Endothelial cell of umbilical vein (primary cell): ENCODE measurements around the gene RASGEF1C. TPM values are rescaled to one million over a fixed set of nuclear protein-coding genes. Genes with fewer than 3 reads are reported as not detected.

ENCODE experiments used
- BruUV-seq: library from RNA; stranded (reverse); fragments of 400-500 nt; replicated peaks from 2 replicates; lab custom pipeline; 2021; lab: Mats Ljungman, UMichigan
- CTCF ChIA-PET: fragments of 300-600, 350-600 bp; sonication (Branson Sonifier 250); formaldehyde crosslinking; loops from one replicate; lab custom pipeline; 2021; ENCODE audit warnings: antibody characterized with exemption, inconsistent platforms; lab: Charles Lee
- POLR2A ChIA-PET: fragments of 300-600, 350-600 bp; sonication (Branson Sonifier 250); formaldehyde crosslinking; loops from one replicate; lab custom pipeline; 2021; ENCODE audit warnings: antibody characterized with exemption, inconsistent platforms; lab: Charles Lee
- DNase-seq: peaks from one replicate; pipeline ENCODE4 v3.0.0-alpha.2; 2011; ENCODE audit warnings: low read depth, low spot score
- FAIRE-seq: peaks from 2 replicates; lab custom pipeline; 2011; peaks lifted over from hg19 to GRCh38; lab: Jason Lieb, UNC
- H2AFZ ChIP-seq: 2 replicates; pipeline ENCODE4 v1.6.0; 2012; ENCODE audit warnings: low read depth, low read length, control low read depth, inconsistent platforms
- H3K27ac ChIP-seq: 2 replicates; pipeline ENCODE4 v1.5.1; 2011; ENCODE audit warnings: low read depth, mild to moderate bottlenecking, control low read depth, low read length, moderate library complexity; ENCODE audit not compliant: insufficient read depth
- H3K27me3 ChIP-seq, 2 experiments: 2 replicates each; pipeline versions ENCODE4 v1.6.0 to v1.6.1; 2011; ENCODE audit warnings: low read length in 2 of 2, mixed read lengths in 1 of 2; ENCODE audit not compliant: control insufficient read depth in 2 of 2, insufficient read depth in 2 of 2
- H3K36me3 ChIP-seq, 2 experiments: 2 replicates in 1 of 2; 3 replicates in 1 of 2; pipeline ENCODE4 v1.5.1; 2011; ENCODE audit warnings: low read length in 2 of 2, mild to moderate bottlenecking in 1 of 2, moderate library complexity in 1 of 2; ENCODE audit not compliant: control insufficient read depth in 2 of 2, insufficient read depth in 2 of 2; ENCODE audit errors: extremely low read depth in 1 of 2
- H3K4me1 ChIP-seq: 3 replicates; pipeline ENCODE4 v1.5.1; 2011; ENCODE audit warnings: mild to moderate bottlenecking, low read length; ENCODE audit not compliant: control insufficient read depth, insufficient read depth; ENCODE audit errors: extremely low read depth
- H3K4me2 ChIP-seq: 2 replicates; pipeline ENCODE4 v1.6.1; 2011; ENCODE audit warnings: low read length, control low read depth, mixed read lengths; ENCODE audit not compliant: insufficient read depth
- H3K4me3 ChIP-seq, 3 experiments: fragments of 200-600 bp in 1 of 3; sonication (generic), shearing (Covaris generic) in 1 of 3; replicated peaks in 1 of 3; 2 replicates each; pipeline ENCODE4 v1.5.1; 2011 to 2016; ENCODE audit warnings: control low read depth in 3 of 3, low read length in 3 of 3, mild to moderate bottlenecking in 2 of 3, inconsistent platforms in 1 of 3, low read depth in 1 of 3, moderate library complexity in 1 of 3; ENCODE audit not compliant: insufficient read depth in 1 of 3
- H3K79me2 ChIP-seq: 2 replicates; pipeline ENCODE4 v1.6.0; 2012; ENCODE audit warnings: low read length, inconsistent platforms; ENCODE audit not compliant: control insufficient read depth, insufficient read depth
- H3K9ac ChIP-seq: replicated peaks from 2 replicates; pipeline ENCODE3; 2011; ENCODE audit warnings: low read length, control low read depth; ENCODE audit not compliant: insufficient read depth; ENCODE audit errors: extremely low read depth
- H3K9me1 ChIP-seq: replicated peaks from 3 replicates; pipeline ENCODE4 v1.6.0; 2011; ENCODE audit warnings: mild to moderate bottlenecking, low read length; ENCODE audit not compliant: control insufficient read depth, insufficient read depth; ENCODE audit errors: extremely low read depth
- H3K9me3 ChIP-seq: replicated peaks from 2 replicates; pipeline ENCODE4 v1.5.1; 2012; ENCODE audit warnings: low read length, inconsistent platforms; ENCODE audit not compliant: control insufficient read depth, insufficient read depth
- H4K20me1 ChIP-seq: replicated peaks from 2 replicates; pipeline ENCODE3; 2011; ENCODE audit warnings: mild to moderate bottlenecking, low read length; ENCODE audit not compliant: control insufficient read depth, insufficient read depth; ENCODE audit errors: extremely low read depth
- EZH2 ChIP-seq: IDR thresholded peaks from 2 replicates; pipeline ENCODE4 v1.6.1; 2012; ENCODE audit warnings: borderline replicate concordance, low read depth, mild to moderate bottlenecking, moderate library complexity, low read length, inconsistent platforms; ENCODE audit not compliant: severe bottlenecking
- FOS ChIP-seq: IDR thresholded peaks from 2 replicates; pipeline ENCODE4 v1.6.1; 2011; ENCODE audit warnings: mild to moderate bottlenecking, low read length, moderate library complexity, borderline replicate concordance; ENCODE audit not compliant: insufficient read depth
- GATA2 ChIP-seq: IDR thresholded peaks from 2 replicates; pipeline ENCODE4 v1.7.0; 2011; ENCODE audit warnings: low read depth, mild to moderate bottlenecking, moderate library complexity, mixed read lengths, low read length; ENCODE audit not compliant: insufficient read length, insufficient read depth
- JUN ChIP-seq: IDR thresholded peaks from 2 replicates; pipeline ENCODE4 v1.6.1; 2011; ENCODE audit warnings: borderline replicate concordance, low read depth; ENCODE audit not compliant: insufficient read length, insufficient read depth
- MYC ChIP-seq: IDR thresholded peaks from one replicate; pipeline ENCODE4 v1.6.1; 2011; ENCODE audit warnings: mild to moderate bottlenecking, low read depth, low read length
- POLR2A ChIP-seq: IDR thresholded peaks from 2 replicates; pipeline ENCODE4 v1.6.1; 2012; ENCODE audit warnings: low read depth, mild to moderate bottlenecking, control low read depth, low read length
- POLR2AphosphoS5 ChIP-seq: IDR thresholded peaks from 2 replicates; pipeline ENCODE4 v1.6.1; 2012; ENCODE audit warnings: low read depth, mild to moderate bottlenecking, control low read depth, low read length, moderate library complexity; ENCODE audit not compliant: insufficient read depth
- dilution Hi-C: fragments of 300-500 bp; cut with MboI; formaldehyde crosslinking; loops from one replicate; pipeline ENCODE4 v1.15.0; 2019; ENCODE audit warnings: low sequenced_read_pairs; ENCODE audit not compliant: extremely low pct_ligation_motif_present
- intact Hi-C: fragments of 100-400 bp; cut with micrococcal nuclease; formaldehyde crosslinking; loops from one replicate; pipeline ENCODE4 v1.10.0; 2022
- polyA plus RNA-seq, 4 experiments: library from polyadenylated mRNA; depleted of rRNA in 3 of 4; stranded (reverse) in 3 of 4; unstranded in 1 of 4; fragments of >200 nt; gene quantifications; 2 replicates each; pipeline versions ENCODE4 v1.2.1 to v1.2.3, GENCODE V29; 2011 to 2012; ENCODE audit warnings: missing spikeins in 1 of 4
- total RNA-seq: library from RNA; stranded (reverse); gene quantifications from 2 replicates; pipeline ENCODE4 v1.2.3, GENCODE V29; 2021
- TF ChIP-seq, protein P1 (sequence below): IDR thresholded peaks from 2 replicates; pipeline ENCODE4 v1.6.1; 2011; ENCODE audit not compliant: insufficient read depth, insufficient read length
- TF ChIP-seq, protein P2 (sequence below), 2 donors: IDR thresholded peaks; 1 replicate in 1 of 2; 2 replicates in 1 of 2; pipeline ENCODE4 v1.5.1; 2011; ENCODE audit warnings: low read length in 2 of 2, mild to moderate bottlenecking in 2 of 2, moderate library complexity in 2 of 2, control low read depth in 1 of 2, inconsistent platforms in 1 of 2, low read depth in 1 of 2; ENCODE audit not compliant: insufficient read depth in 1 of 2; ENCODE audit errors: extremely low read depth in 1 of 2

The RASGEF1C gene
- total and polyA plus RNA-seq, 2 donors (not counting 3 experiments of a cell fraction or from before 2014, with no cell fraction given) = not detected

GRCh38 chr5:180157866-180158265 is 51.1 kb downstream of the RASGEF1C start:
- H3K27me3 ChIP-seq = no peaks in the 10 kb centered on the region
- DNase-seq = no peak
- TF ChIP-seq, protein P1, sequence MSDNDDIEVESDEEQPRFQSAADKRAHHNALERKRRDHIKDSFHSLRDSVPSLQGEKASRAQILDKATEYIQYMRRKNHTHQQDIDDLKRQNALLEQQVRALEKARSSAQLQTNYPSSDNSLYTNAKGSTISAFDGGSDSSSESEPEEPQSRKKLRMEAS = no peak
- TF ChIP-seq FOS (no peak), EZH2 (no peak), JUN (no peak), GATA2 (no peak), MYC (no peak), POLR2AphosphoS5 (no peak), POLR2A (no peak)
- TF ChIP-seq, protein P2, sequence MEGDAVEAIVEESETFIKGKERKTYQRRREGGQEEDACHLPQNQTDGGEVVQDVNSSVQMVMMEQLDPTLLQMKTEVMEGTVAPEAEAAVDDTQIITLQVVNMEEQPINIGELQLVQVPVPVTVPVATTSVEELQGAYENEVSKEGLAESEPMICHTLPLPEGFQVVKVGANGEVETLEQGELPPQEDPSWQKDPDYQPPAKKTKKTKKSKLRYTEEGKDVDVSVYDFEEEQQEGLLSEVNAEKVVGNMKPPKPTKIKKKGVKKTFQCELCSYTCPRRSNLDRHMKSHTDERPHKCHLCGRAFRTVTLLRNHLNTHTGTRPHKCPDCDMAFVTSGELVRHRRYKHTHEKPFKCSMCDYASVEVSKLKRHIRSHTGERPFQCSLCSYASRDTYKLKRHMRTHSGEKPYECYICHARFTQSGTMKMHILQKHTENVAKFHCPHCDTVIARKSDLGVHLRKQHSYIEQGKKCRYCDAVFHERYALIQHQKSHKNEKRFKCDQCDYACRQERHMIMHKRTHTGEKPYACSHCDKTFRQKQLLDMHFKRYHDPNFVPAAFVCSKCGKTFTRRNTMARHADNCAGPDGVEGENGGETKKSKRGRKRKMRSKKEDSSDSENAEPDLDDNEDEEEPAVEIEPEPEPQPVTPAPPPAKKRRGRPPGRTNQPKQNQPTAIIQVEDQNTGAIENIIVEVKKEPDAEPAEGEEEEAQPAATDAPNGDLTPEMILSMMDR (IDR thresholded peaks at IDR 0.05; ENCODE audit: extremely low read depth in 1 of 2, insufficient read depth in 1 of 2, low read depth in 1 of 2, low read length in 2 of 2) = no peak
- H3K4me3 ChIP-seq = no peak overlapping the region
- intact Hi-C loops (no loop called here), dilution Hi-C loops (no loop called here)
- H3K4me1 ChIP-seq = no peaks in the 10 kb centered on the region
- H3K36me3 ChIP-seq = no peaks in the 10 kb centered on the region
- ChIA-PET CTCF (no interaction called here), POLR2A (no interaction called here)
- BruUV-seq = no TSS peak
- H3K27ac ChIP-seq = no peak overlapping the region
- H3K9me1 ChIP-seq = no peaks in the 10 kb centered on the region
- FAIRE-seq = no peak
- H2AFZ ChIP-seq = no peak overlapping the region
- no peak overlapping the region for H3K9ac ChIP-seq
- no peaks in the 10 kb centered on the region for H3K9me3 ChIP-seq
- no peaks in the 10 kb centered on the region for H3K79me2 ChIP-seq
- no peaks in the 10 kb centered on the region for H4K20me1 ChIP-seq
- no peak overlapping the region for H3K4me2 ChIP-seq
